IPS-15b (cell line): ENCODE data around the gene KRTAP1-3.

Experiments
- H3K27me3 ChIP-seq: one replicate; pipeline ENCODE4 v1.6.1; 2013; ENCODE audit warnings: low read length; ENCODE audit not compliant: control insufficient read depth, insufficient read depth
- H3K36me3 ChIP-seq: one replicate; pipeline ENCODE4 v1.6.1; 2013; ENCODE audit warnings: low read length; ENCODE audit not compliant: control insufficient read depth, insufficient read depth
- H3K4me1 ChIP-seq: one replicate; pipeline ENCODE4 v1.6.1; 2013; ENCODE audit warnings: mild to moderate bottlenecking, low read length; ENCODE audit not compliant: control insufficient read depth, insufficient read depth
- H3K4me3 ChIP-seq: one replicate; pipeline ENCODE4 v1.5.1; 2013; ENCODE audit warnings: low read depth, low read length
- H3K9ac ChIP-seq: one replicate; pipeline ENCODE4 v1.6.1; 2013; ENCODE audit warnings: low read depth, mild to moderate bottlenecking, low read length
- H3K9me3 ChIP-seq: one replicate; pipeline ENCODE4 v1.6.1; 2013; ENCODE audit warnings: mild to moderate bottlenecking, low read length; ENCODE audit not compliant: control insufficient read depth, insufficient read depth

KRTAP1-3 gene

DNA sequence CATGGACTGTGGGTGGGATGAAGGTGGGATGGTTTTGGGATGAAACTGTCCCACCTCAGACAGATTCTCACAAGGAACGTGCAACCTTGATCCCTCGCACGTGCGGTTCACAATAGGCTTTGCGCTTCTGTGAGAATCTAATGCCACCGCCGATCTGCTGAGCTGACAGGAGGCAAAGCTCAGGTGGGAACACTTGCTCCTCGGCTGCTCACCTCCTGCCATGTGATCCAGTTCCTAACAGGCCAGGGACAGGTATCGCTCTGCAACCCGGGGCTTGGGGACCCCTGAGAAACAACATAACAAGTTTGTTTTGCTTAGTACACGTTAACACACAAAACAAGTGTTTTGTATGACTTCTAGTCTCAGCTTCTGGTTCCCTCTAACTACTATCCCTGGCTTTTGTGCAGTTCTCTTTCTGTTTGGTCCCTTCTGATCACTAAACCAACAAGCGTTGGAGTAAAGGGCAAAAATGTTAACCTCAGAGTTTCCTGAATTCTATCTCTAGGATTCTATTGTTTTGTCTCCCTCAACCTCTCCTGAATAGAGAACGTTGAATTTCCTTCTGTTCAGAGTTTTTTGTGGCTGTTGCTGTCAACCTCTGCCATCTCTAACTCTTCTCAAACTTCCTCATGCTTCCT, 18.0 kb downstream of the KRTAP1-3 start:
- Histone ChIP-seq H3K27me3 (no peaks in the 10 kb centered on the region), H3K4me1 (no peaks in the 10 kb centered on the region), H3K4me3 (no peak overlapping the region), H3K9me3 (no peaks in the 10 kb centered on the region), H3K36me3 (no peaks in the 10 kb centered on the region), H3K9ac (no peak overlapping the region)

DNA sequence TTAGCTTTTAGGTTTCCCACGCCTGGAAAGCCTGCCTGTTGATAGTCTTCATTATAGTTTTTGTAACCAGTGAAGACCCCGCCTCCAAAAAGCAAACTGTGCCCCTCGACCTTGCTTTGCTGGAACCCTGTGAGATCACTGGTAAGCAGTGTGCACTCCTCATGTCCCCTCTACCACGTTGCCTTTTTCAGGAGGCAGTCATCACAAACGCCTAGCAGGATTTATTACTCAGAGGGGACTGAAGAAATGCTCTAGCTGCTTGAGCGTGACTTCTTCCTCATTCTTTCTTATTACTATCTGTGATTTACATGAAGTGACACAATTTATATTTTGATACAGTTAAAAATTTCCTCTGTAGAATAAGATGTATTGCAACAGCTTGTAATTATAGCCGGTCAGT, 19.2 kb downstream of the KRTAP1-3 start:
- H3K4me1 ChIP-seq: no peaks in the 10 kb centered on the region
- H3K9me3 ChIP-seq: no peaks in the 10 kb centered on the region
- H3K4me3 ChIP-seq: no peak overlapping the region
- H3K36me3 ChIP-seq: no peaks in the 10 kb centered on the region
- no peak overlapping the region for H3K9ac ChIP-seq
- no peaks in the 10 kb centered on the region for H3K27me3 ChIP-seq

DNA sequence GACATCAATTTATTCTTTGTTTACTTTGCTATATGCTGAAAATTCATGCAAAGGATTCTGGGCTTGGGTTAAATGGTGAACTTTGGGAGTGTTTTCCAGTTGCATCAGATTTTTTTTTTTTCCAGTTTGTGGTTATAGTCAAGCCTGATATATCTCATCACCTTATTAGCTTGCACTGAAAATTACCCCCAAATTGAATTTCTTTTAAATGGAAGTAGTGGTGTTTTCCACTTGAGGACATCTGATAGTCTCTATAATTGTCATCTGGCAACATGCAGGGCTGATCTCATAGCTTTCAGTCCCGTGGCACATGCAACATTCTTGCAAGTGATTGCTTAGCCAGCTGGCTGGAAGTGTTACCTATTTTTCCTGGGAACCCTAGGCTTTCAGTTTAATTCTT, 21.1 kb downstream of the KRTAP1-3 start:
- no peak overlapping the region for H3K4me3 ChIP-seq
- H3K9me3 ChIP-seq: no peaks in the 10 kb centered on the region
- no peaks in the 10 kb centered on the region for H3K27me3 ChIP-seq
- H3K36me3 ChIP-seq: no peaks in the 10 kb centered on the region
- H3K4me1 ChIP-seq: peaks cover 2% of the 10 kb centered on the region
- no peak overlapping the region for H3K9ac ChIP-seq

DNA sequence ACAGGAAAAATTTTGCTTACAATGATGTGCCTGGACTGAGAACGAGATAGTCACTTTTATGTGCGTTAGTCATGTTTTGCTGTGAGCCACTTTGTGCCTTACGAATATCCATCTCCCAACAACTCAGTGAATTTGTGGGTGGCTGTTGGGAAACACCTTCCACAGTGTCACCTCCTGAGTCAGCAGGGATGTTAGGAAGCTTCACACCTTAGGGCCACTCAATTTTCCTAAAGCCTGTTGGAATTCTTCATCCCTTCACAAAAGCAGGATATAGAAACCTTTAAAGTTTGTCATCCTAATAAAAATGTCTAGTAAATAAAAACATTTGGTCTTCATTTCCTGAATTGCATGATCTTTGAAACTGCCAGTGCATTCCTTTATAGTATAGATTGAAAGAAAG, 21.5 kb downstream of the KRTAP1-3 start:
- Histone ChIP-seq H3K36me3 (no peaks in the 10 kb centered on the region), H3K9ac (no peak overlapping the region), H3K4me1 (peaks cover 2% of the 10 kb centered on the region), H3K27me3 (no peaks in the 10 kb centered on the region), H3K4me3 (no peak overlapping the region), H3K9me3 (no peaks in the 10 kb centered on the region)

DNA sequence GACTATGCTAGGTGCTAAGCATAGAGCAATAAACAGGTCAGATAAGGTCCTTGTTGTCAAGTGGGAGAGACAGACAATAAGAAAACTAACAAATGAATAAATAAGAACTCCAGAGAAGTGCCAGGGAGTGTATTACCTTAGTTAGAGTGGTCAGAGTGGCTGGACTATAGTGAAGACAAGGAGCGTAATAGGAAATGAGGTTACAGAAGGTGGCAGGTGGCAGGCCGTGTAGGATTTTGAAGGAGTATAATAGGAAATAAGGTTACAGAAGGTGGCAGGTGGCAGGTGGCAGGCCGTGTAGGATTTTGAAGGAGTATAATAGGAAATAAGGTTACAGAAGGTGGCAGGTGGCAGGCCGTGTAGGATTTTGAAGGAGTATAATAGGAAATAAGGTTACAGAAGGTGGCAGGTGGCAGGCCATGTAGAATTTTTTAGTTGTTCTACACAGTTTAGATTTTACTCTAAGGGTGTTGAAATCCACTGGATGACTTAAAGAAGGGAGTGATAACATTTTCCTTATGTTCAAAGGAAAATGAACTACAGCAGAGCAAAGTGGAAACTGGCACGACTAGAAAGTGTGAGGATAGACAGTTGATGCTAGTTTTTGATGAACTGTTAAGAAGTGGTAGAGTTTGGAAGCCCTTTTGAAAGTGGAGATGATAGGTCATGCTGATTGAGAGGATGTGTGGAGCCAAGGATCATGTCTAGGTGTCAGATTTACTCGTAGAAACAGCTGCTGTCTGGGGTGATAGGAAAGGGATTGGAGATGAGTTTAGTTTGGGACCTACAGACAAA, 22.2 kb downstream of the KRTAP1-3 start:
- Histone ChIP-seq H3K27me3 (no peaks in the 10 kb centered on the region), H3K4me1 (peaks cover 2% of the 10 kb centered on the region), H3K36me3 (no peaks in the 10 kb centered on the region), H3K9ac (no peak overlapping the region), H3K9me3 (no peaks in the 10 kb centered on the region), H3K4me3 (no peak overlapping the region)

DNA sequence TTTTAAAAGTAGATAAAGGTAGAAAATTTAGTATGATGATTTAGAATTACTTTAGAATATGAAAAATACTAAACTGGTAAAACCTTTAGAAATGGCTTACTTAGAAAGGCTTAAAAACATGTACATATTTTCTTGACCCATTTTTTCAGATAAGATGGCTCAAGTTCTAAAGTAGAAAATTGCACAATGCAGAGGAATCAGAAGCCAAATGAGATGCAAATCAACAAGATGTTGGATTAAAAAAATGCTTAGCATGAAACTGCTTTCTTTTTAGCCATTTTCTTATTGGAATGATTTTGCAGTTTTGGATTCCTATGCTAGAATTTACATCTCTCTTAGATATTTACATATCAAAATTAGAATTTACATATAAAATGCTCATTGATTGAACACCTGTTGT, 24.2 kb downstream of the KRTAP1-3 start:
- no peaks in the 10 kb centered on the region for H3K9me3 ChIP-seq
- no peak overlapping the region for H3K4me3 ChIP-seq
- H3K4me1 ChIP-seq: peaks cover 2% of the 10 kb centered on the region
- H3K9ac ChIP-seq: no peak overlapping the region
- no peaks in the 10 kb centered on the region for H3K27me3 ChIP-seq
- no peaks in the 10 kb centered on the region for H3K36me3 ChIP-seq

DNA sequence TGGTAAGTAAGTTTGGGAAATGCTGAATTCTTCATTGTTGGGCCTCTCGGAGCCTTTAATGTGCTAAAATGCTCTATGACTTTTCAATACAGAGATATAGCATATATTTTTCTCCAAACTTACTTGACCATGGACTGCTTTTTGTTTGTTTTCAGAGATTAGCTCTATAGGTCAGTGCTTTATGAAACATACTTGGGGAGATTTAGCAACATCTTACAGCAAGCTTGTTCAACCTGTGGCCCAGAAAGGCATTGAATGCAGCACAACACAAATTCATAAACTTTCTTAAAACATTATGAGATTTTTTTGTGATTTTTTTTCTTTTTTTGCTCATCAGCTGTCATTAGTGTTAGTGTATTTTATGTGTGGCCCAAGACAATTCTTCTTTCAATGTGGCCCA, 24.7 kb downstream of the KRTAP1-3 start:
- Histone ChIP-seq H3K36me3 (no peaks in the 10 kb centered on the region), H3K4me1 (peaks cover 2% of the 10 kb centered on the region), H3K9ac (no peak overlapping the region), H3K27me3 (no peaks in the 10 kb centered on the region), H3K9me3 (no peaks in the 10 kb centered on the region), H3K4me3 (no peak overlapping the region)

DNA sequence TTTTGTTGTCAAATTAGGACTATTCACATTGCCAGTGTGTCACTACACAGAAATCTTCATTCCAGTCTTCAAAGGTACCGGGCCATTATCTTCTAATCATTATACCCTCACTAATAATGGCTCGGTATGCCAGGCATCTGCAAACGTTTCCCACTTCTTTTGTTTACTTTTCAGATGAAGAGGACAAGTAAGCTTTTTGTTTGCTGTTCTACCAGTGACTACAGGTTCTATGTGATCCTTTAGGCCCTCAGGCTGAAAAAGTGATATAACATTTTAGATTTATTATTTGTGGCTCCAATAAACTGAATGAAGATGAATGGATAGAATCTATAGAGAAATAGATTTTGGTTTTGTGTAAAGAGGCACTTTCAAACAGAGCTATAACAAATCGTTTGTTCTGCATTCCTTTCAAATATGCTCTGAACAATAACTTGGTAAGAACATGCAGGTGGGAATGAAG, 25.3 kb downstream of the KRTAP1-3 start:
- Histone ChIP-seq H3K4me3 (no peak overlapping the region), H3K9ac (no peak overlapping the region), H3K4me1 (peaks cover 2% of the 10 kb centered on the region), H3K27me3 (no peaks in the 10 kb centered on the region), H3K9me3 (no peaks in the 10 kb centered on the region), H3K36me3 (no peaks in the 10 kb centered on the region)

DNA sequence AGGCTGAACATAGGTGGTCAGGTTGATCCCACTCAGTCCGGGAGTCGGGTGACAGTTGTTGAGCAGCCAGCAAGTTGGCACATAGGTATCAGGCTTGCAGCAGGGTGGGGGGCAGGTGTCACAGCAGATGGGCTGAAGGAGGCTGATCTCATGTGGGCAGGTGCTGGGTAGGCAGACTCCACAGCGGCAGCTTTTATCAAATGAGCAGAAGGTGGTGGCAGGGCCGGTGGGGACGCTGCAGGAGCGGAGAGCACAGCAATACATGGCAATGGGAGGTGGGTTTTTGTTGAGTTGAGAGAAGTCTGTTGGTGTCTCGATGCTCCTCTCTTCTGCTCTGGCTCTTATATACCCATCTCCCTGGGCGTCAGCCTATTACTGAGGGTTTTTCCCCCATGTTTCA, 25.9 kb downstream of the KRTAP1-3 start, which contains the start of gene KRTAP3-1:
Gene KRTAP3-1 (minus strand): TSS at position 318 of the 400 bp plus-strand sequence. CDS start 54 bp downstream, at position 264.
- Histone ChIP-seq H3K4me1 (peaks cover 2% of the 10 kb centered on the region), H3K9me3 (no peaks in the 10 kb centered on the region), H3K36me3 (no peaks in the 10 kb centered on the region), H3K27me3 (no peaks in the 10 kb centered on the region), H3K9ac (no peak within 1 kb of the TSS), H3K4me3 (no peak within 1 kb of the TSS)

DNA sequence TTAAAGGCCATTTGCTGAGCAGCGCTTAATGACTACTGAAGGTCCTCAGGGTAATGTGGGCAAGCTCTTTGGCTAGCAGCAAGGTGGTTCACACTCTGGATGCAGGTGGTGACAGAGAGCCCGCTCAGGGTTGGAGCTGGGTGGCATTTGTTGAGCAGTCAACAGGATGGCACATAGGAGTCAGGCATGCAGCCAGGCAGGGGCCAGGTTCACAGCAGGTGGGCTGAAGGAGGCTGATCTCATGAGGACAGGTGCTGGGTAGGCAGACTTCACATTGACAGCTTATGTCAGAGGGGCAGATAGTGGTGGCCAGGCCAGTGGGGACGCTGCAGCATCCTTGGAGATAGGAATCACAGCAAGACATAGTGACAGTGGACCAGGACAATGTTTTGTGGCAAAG, 30.3 kb downstream of the KRTAP1-3 start:
- Histone ChIP-seq H3K4me1 (peaks cover under 1% of the 10 kb centered on the region), H3K27me3 (no peaks in the 10 kb centered on the region), H3K4me3 (no peak overlapping the region), H3K36me3 (no peaks in the 10 kb centered on the region), H3K9ac (no peak overlapping the region), H3K9me3 (no peaks in the 10 kb centered on the region)

DNA sequence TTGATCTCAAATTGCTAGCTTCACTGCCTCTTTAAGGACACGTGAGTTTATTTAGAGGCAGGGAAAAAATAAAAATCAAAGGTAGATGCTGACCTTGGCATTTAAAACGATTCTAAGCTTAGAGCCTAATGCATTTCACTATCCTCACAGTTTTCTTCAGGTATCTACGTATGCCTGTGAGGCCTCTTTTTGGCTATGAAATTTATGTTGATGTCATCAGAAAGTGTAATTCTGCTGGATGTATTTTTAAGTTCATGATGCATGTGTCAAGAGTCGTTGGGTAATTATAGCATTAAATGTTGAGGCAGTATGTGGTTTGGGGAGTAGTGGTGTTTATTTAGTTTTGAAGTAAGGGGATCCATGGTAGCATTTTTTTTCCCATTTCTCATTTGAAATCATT, 30.7 kb downstream of the KRTAP1-3 start:
- Histone ChIP-seq H3K36me3 (no peaks in the 10 kb centered on the region), H3K4me3 (no peak overlapping the region), H3K9ac (no peak overlapping the region), H3K4me1 (no peaks in the 10 kb centered on the region), H3K9me3 (no peaks in the 10 kb centered on the region), H3K27me3 (no peaks in the 10 kb centered on the region)

DNA sequence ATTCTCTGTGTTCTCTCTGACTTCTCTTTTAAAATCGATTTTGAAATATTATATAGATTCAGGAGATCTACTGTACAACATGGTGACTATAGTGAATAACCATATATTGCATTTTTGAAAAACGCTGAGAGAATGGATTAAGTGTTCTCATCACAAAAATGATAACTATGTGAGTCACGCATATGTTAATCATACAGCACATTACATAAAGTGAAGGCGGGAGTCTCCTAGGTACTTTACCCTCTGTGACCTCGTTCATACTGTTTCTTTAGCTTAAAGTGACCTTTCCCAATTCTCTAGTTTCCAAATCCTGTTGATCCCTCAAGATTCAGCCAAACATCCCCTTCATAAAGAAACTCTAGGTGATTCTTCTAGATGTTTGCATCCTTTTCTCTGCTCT, 31.9 kb downstream of the KRTAP1-3 start:
- no peak overlapping the region for H3K4me3 ChIP-seq
- H3K36me3 ChIP-seq: no peaks in the 10 kb centered on the region
- H3K4me1 ChIP-seq: no peaks in the 10 kb centered on the region
- H3K27me3 ChIP-seq: no peaks in the 10 kb centered on the region
- no peaks in the 10 kb centered on the region for H3K9me3 ChIP-seq
- no peak overlapping the region for H3K9ac ChIP-seq
